OCI-LY1 (cell line): ENCODE measurements around the gene NECTIN1.

Experiments
- H2AFZ ChIP-seq: fragments of 200-600 bp; sonication (generic), shearing (Covaris generic); 2 replicates; pipeline ENCODE4 v1.6.0; 2014; ENCODE audit warnings: antibody characterized with exemption, mild to moderate bottlenecking, low read length
- H3F3A ChIP-seq: fragments of 200-600 bp; sonication (generic), shearing (Covaris generic); 2 replicates; pipeline ENCODE4 v1.6.0; 2014; ENCODE audit warnings: mild to moderate bottlenecking, antibody characterized with exemption, low read length, moderate library complexity; ENCODE audit not compliant: insufficient read depth
- H3K27ac ChIP-seq: fragments of 200-600 bp; sonication (generic); 2 replicates; pipeline ENCODE4 v1.5.1; 2014; ENCODE audit warnings: low read length, mixed run types, mild to moderate bottlenecking, low read depth; ENCODE audit not compliant: poor library complexity, severe bottlenecking
- H3K27me3 ChIP-seq: fragments of 200-600 bp; sonication (generic); 2 replicates; pipeline ENCODE4 v1.6.0; 2014; ENCODE audit warnings: antibody characterized with exemption, mild to moderate bottlenecking, low read length, moderate library complexity; ENCODE audit not compliant: insufficient read depth
- H3K36me3 ChIP-seq: fragments of 200-600 bp; sonication (generic); 2 replicates; pipeline ENCODE4 v1.6.1; 2014; ENCODE audit warnings: mild to moderate bottlenecking, antibody characterized with exemption, low read length, moderate library complexity, mixed read lengths; ENCODE audit not compliant: insufficient read depth
- H3K4me1 ChIP-seq: fragments of 200-600 bp; sonication (generic); 2 replicates; pipeline ENCODE4 v1.5.1; 2014; ENCODE audit warnings: mild to moderate bottlenecking, low read length, moderate library complexity; ENCODE audit not compliant: insufficient read depth, severe bottlenecking
- H3K4me2 ChIP-seq: fragments of 200-600 bp; sonication (generic), shearing (Covaris generic); 2 replicates; pipeline ENCODE4 v1.6.1; 2014; ENCODE audit warnings: low read length
- H3K4me3 ChIP-seq: fragments of 200-600 bp; sonication (generic); 2 replicates; pipeline ENCODE4 v1.5.1; 2014; ENCODE audit warnings: low read length, low read depth, mild to moderate bottlenecking, mixed read lengths; ENCODE audit not compliant: poor library complexity, severe bottlenecking
- H3K79me2 ChIP-seq: fragments of 200-600 bp; shearing (Covaris generic); 2 replicates; pipeline ENCODE4 v1.6.1; 2016; ENCODE audit warnings: mixed run types, low read length, mixed read lengths; ENCODE audit not compliant: insufficient read depth
- H3K9ac ChIP-seq: fragments of 200-600 bp; sonication (generic), shearing (Covaris generic); 2 replicates; pipeline ENCODE4 v1.6.1; 2014; ENCODE audit warnings: mild to moderate bottlenecking, low read length, mixed read lengths
- H3K9me2 ChIP-seq: fragments of 200-600 bp; sonication (generic), shearing (Covaris generic); 2 replicates; pipeline ENCODE4 v1.6.1; 2014; ENCODE audit warnings: low read depth, mild to moderate bottlenecking, low read length, mixed read lengths
- H3K9me3 ChIP-seq: fragments of 200-600 bp; shearing (Covaris generic); 2 replicates; pipeline ENCODE4 v1.6.1; 2014; ENCODE audit warnings: low read length, mixed read lengths
- H4K20me1 ChIP-seq: fragments of 200-600 bp; sonication (generic), shearing (Covaris generic); 2 replicates; pipeline ENCODE4 v1.6.0; 2016; ENCODE audit warnings: mild to moderate bottlenecking, low read length; ENCODE audit not compliant: insufficient read depth
- CTCF ChIP-seq: fragments of 200-600 bp; sonication (generic), shearing (Covaris generic); IDR thresholded peaks from 2 replicates; pipeline ENCODE4 v1.5.1; 2017; ENCODE audit warnings: mild to moderate bottlenecking, antibody characterized with exemption, low read length, moderate library complexity, mixed read lengths
- EZH2 ChIP-seq: fragments of 200-600 bp; sonication (generic), shearing (Covaris generic); IDR thresholded peaks from 2 replicates; pipeline ENCODE4 v1.8.0; 2017; ENCODE audit warnings: borderline replicate concordance, mixed run types, mild to moderate bottlenecking, antibody characterized with exemption, low read length, moderate library complexity, mixed read lengths

NECTIN1 gene

GRCh38 chr11:119615003-119615881, 113.8 kb downstream of the NECTIN1 start:
- H3K4me2 ChIP-seq: no peak overlapping the region
- TF ChIP-seq CTCF: no peak
- TF ChIP-seq EZH2: no peak

GRCh38 chr11:119614222-119615002, 114.6 kb downstream of the NECTIN1 start:
- TF ChIP-seq CTCF: no peak
- no peak for TF ChIP-seq EZH2

More at GRCh38 chr11:119615003-119615881, 113.8 kb downstream of the NECTIN1 start:
- Histone ChIP-seq H3K9me2 (no peaks in the 10 kb centered on the region), H3K9me3 (no peaks in the 10 kb centered on the region), H3K79me2 (no peaks in the 10 kb centered on the region), H3K4me3 (no peak overlapping the region), H3K36me3 (no peaks in the 10 kb centered on the region), H3K27me3 (no peaks in the 10 kb centered on the region), H3F3A (no peaks in the 10 kb centered on the region), H3K27ac (no peak overlapping the region), H4K20me1 (no peaks in the 10 kb centered on the region), H3K9ac (no peak overlapping the region), H3K4me1 (no peaks in the 10 kb centered on the region), H2AFZ (no peak overlapping the region)

GRCh38 chr11:119612814-119613213, 116.2 kb downstream of the NECTIN1 start:
- no peaks in the 10 kb centered on the region for H3K9me3 ChIP-seq
- H3K27ac ChIP-seq: no peak overlapping the region
- no peaks in the 10 kb centered on the region for H4K20me1 ChIP-seq
- H3K9ac ChIP-seq: no peak overlapping the region
- H3K4me1 ChIP-seq: no peaks in the 10 kb centered on the region
- no peaks in the 10 kb centered on the region for H3F3A ChIP-seq
- H3K79me2 ChIP-seq: no peaks in the 10 kb centered on the region
- no peak overlapping the region for H3K4me3 ChIP-seq
- TF ChIP-seq EZH2 (no peak), CTCF (no peak)
- H2AFZ ChIP-seq: no peak overlapping the region
- H3K9me2 ChIP-seq: no peaks in the 10 kb centered on the region
- H3K27me3 ChIP-seq: no peaks in the 10 kb centered on the region
- no peak overlapping the region for H3K4me2 ChIP-seq
- no peaks in the 10 kb centered on the region for H3K36me3 ChIP-seq

More at GRCh38 chr11:119614222-119615002, 114.6 kb downstream of the NECTIN1 start:
- Histone ChIP-seq H3K9me2 (no peaks in the 10 kb centered on the region), H3K4me3 (no peak overlapping the region), H3K9ac (no peak overlapping the region), H3K36me3 (no peaks in the 10 kb centered on the region), H3K27ac (no peak overlapping the region), H4K20me1 (no peaks in the 10 kb centered on the region), H3K4me2 (no peak overlapping the region), H2AFZ (no peak overlapping the region), H3K9me3 (no peaks in the 10 kb centered on the region), H3F3A (no peaks in the 10 kb centered on the region), H3K79me2 (no peaks in the 10 kb centered on the region), H3K27me3 (no peaks in the 10 kb centered on the region), H3K4me1 (no peaks in the 10 kb centered on the region)
